Panc1 (cell line): Measurements from ENCODE around the gene TRIO. TPM values are rescaled to one million over a fixed set of nuclear protein-coding genes. Genes with fewer than 3 reads are reported as not detected.

Experiments used
- ATAC-seq: fragments of 200-7000 bp; cut with Tn5 transposase; 2 replicates; pipeline ENCODE4 v1.9.1; 2020; ENCODE audit warnings: mild to moderate bottlenecking, moderate library complexity
- BruUV-seq: library from RNA; stranded (reverse); fragments of 400-500 nt; replicated peaks from 2 replicates; lab custom pipeline; 2021; lab: Mats Ljungman, UMichigan
- CTCF ChIA-PET: fragments of 300-600 bp; sonication (Branson Sonifier 250); formaldehyde crosslinking; loops from one replicate; lab custom pipeline; 2022; ENCODE audit warnings: antibody characterized with exemption; lab: Charles Lee
- POLR2A ChIA-PET: fragments of 300-600 bp; sonication (Branson Sonifier 250); formaldehyde crosslinking; loops from one replicate; lab custom pipeline; 2022; ENCODE audit warnings: antibody characterized with exemption; lab: Charles Lee
- DNase-seq: peaks from one replicate; pipeline ENCODE4 v3.0.0-alpha.2; 2010; ENCODE audit warnings: low read depth, low spot score
- H3K27ac ChIP-seq: 2 replicates; pipeline ENCODE4 v1.5.1; 2011; ENCODE audit warnings: mild to moderate bottlenecking, low read length, inconsistent platforms
- H3K27me3 ChIP-seq: fragments of 200-500 bp; sonication (Bioruptor generic); 2 replicates; pipeline ENCODE4 v1.6.0; 2014; ENCODE audit warnings: low read length, inconsistent platforms; ENCODE audit not compliant: control insufficient read depth, insufficient read depth
- H3K36me3 ChIP-seq: fragments of 200-500 bp; sonication (Bioruptor generic); 2 replicates; pipeline ENCODE4 v1.5.1; 2014; ENCODE audit warnings: inconsistent platforms, mild to moderate bottlenecking, low read length, moderate library complexity; ENCODE audit not compliant: control insufficient read depth, insufficient read depth
- H3K4me1 ChIP-seq: 2 replicates; pipeline ENCODE4 v1.5.1; 2011; ENCODE audit warnings: inconsistent platforms, mild to moderate bottlenecking, low read length, moderate library complexity; ENCODE audit not compliant: control insufficient read depth, insufficient read depth
- H3K4me3 ChIP-seq, 2 experiments: 2 replicates each; pipeline ENCODE4 v1.5.1; 2011 to 2012; ENCODE audit warnings: low read depth in 2 of 2, low read length in 2 of 2, mild to moderate bottlenecking in 2 of 2, inconsistent platforms in 1 of 2, moderate library complexity in 1 of 2
- H3K9me3 ChIP-seq: fragments of 200-500 bp; sonication (Bioruptor generic); 2 replicates; pipeline ENCODE4 v1.5.1; 2014; ENCODE audit warnings: low read depth, mild to moderate bottlenecking, inconsistent platforms, low read length, moderate library complexity; ENCODE audit not compliant: control insufficient read depth, insufficient read depth
- CTCF ChIP-seq: fragments of 450-650 bp; IDR thresholded peaks from 2 replicates; pipeline ENCODE4 v1.5.1; 2017; ENCODE audit warnings: mild to moderate bottlenecking
- POLR2AphosphoS5 ChIP-seq: IDR thresholded peaks from 2 replicates; pipeline ENCODE4 v1.6.1; 2012; ENCODE audit warnings: mild to moderate bottlenecking, low read depth, low read length, moderate library complexity
- REST ChIP-seq, 2 experiments: IDR thresholded peaks; 2 replicates each; pipeline ENCODE4 v1.6.1; 2011 to 2012; ENCODE audit warnings: low read depth in 2 of 2, control low read depth in 1 of 2, low read length in 1 of 2, mild to moderate bottlenecking in 1 of 2, moderate library complexity in 1 of 2; ENCODE audit not compliant: insufficient read depth in 1 of 2
- SIN3A ChIP-seq: IDR thresholded peaks from 2 replicates; pipeline ENCODE4 v1.6.1; 2012; ENCODE audit warnings: low read depth, mild to moderate bottlenecking, low read length, moderate library complexity, borderline replicate concordance; ENCODE audit not compliant: insufficient read depth
- TCF7L2 ChIP-seq: IDR thresholded peaks from 2 replicates; pipeline ENCODE4 v1.6.1; 2011; ENCODE audit warnings: mild to moderate bottlenecking, low read depth, low read length, inconsistent platforms
- in situ Hi-C: cut with HindIII; loops from 2 replicates; pipeline ENCODE4 v1.10.0; 2016; ENCODE audit warnings: low sequenced_read_pairs, low pct_unique_long_range_greater_than_20kb
- intact Hi-C: fragments of 100-400 bp; cut with micrococcal nuclease; formaldehyde crosslinking; loops from one replicate; pipeline ENCODE4 v1.10.0; 2022; ENCODE audit not compliant: unreplicated experiment
- total RNA-seq: library from RNA; stranded (reverse); gene quantifications from one replicate; pipeline ENCODE4 v1.2.1, GENCODE V29; 2021; ENCODE audit not compliant: unreplicated experiment

TRIO gene
- total RNA-seq, 1 experiment from 2014 or later, result 349 TPM

- ChIA-PET CTCF (no interaction called here), POLR2A (no interaction called here)
- no peak overlapping the region for H3K4me3 ChIP-seq
- H3K36me3 ChIP-seq, result peaks cover 50% of the 10 kb centered on the region
- intact Hi-C loops (no loop called here), in situ Hi-C loops (no loop called here)
- no peak overlapping the region for H3K27ac ChIP-seq
- no peak for ATAC-seq
- TF ChIP-seq REST (IDR thresholded peaks at IDR 0.05; ENCODE audit: insufficient read depth in 1 of 2, low read depth in 2 of 2, low read length in 1 of 2) (no peak), SIN3A (no peak), TCF7L2 (no peak), CTCF (no peak), POLR2AphosphoS5 (no peak)
- no TSS peak for BruUV-seq
- DNase-seq, result no peak
- no peaks in the 10 kb centered on the region for H3K4me1 ChIP-seq
- H3K9me3 ChIP-seq, result no peaks in the 10 kb centered on the region
- H3K27me3 ChIP-seq, result no peaks in the 10 kb centered on the region
These were observed 270.9 kb downstream of the TRIO start for GRCh38 chr5:14414007-14414406.

GRCh38 chr5:14414656-14415023 lies 271.5 kb downstream of the TRIO start:
- intact Hi-C loops, result no loop called here
- H3K4me3 ChIP-seq, result no peak overlapping the region
- no TSS peak for BruUV-seq
- no peaks in the 10 kb centered on the region for H3K4me1 ChIP-seq
- H3K9me3 ChIP-seq, result no peaks in the 10 kb centered on the region
- DNase-seq, result no peak
- H3K27me3 ChIP-seq, result no peaks in the 10 kb centered on the region
- CTCF ChIA-PET, result no interaction called here
- H3K36me3 ChIP-seq, result peaks cover 55% of the 10 kb centered on the region
- ATAC-seq, result no peak
- no peak overlapping the region for H3K27ac ChIP-seq
- no peak for TF ChIP-seq REST (IDR thresholded peaks at IDR 0.05; ENCODE audit: insufficient read depth in 1 of 2, low read depth in 2 of 2, low read length in 1 of 2)
- TF ChIP-seq POLR2AphosphoS5, result no peak
- TF ChIP-seq SIN3A, result no peak
- TF ChIP-seq CTCF, result no peak
- no peak for TF ChIP-seq TCF7L2
- POLR2A ChIA-PET, result no interaction called here
- in situ Hi-C loops, result no loop called here
